ENCODE results near the gene SENP6.

GRCh38 chr6:75556240-75556639 is 45.4 kb upstream of the SENP6 start:
- no peak for TF ChIP-seq CTCF (IDR thresholded peaks at IDR 0.05 in 8 of 11, conservative IDR thresholded peaks at IDR 0.05 in 3 of 11)
- TF ChIP-seq POLR2AphosphoS5 (IDR thresholded peaks at IDR 0.05), result no peak
- TF ChIP-seq POLR2A (IDR thresholded peaks at IDR 0.05), result no peak
